Glomerular endothelial cell (primary cell): ENCODE data around the gene TGFB2. TPM values are rescaled to one million over a fixed set of nuclear protein-coding genes. Genes with fewer than 3 reads are reported as not detected.

ENCODE experiments used
- DNase-seq: peaks from one replicate; pipeline ENCODE4 v3.0.0-alpha.2; 2011; ENCODE audit warnings: low read depth, low spot score; ENCODE audit errors: extremely low read depth
- total RNA-seq: library from RNA; depleted of rRNA; stranded (reverse); fragments of >200 nt; gene quantifications from 2 replicates; pipeline ENCODE4 v1.2.3, GENCODE V29; 2015

Gene TGFB2
- total RNA-seq, 1 donor from 2014 or later: 48.7 TPM

- DNase-seq: no peak
Measured at GRCh38 chr1:218479436-218480115, 134.4 kb downstream of the TGFB2 start.

- no peak for DNase-seq
Measured at GRCh38 chr1:218480137-218480536, 135.0 kb downstream of the TGFB2 start.

GRCh38 chr1:218480588-218481099, 135.5 kb downstream of the TGFB2 start:
- no peak for DNase-seq

GRCh38 chr1:218481116-218481775, 136.1 kb downstream of the TGFB2 start:
- DNase-seq: no peak

- no peak for DNase-seq
Measured at GRCh38 chr1:218482683-218483082, 137.5 kb downstream of the TGFB2 start.

DNA sequence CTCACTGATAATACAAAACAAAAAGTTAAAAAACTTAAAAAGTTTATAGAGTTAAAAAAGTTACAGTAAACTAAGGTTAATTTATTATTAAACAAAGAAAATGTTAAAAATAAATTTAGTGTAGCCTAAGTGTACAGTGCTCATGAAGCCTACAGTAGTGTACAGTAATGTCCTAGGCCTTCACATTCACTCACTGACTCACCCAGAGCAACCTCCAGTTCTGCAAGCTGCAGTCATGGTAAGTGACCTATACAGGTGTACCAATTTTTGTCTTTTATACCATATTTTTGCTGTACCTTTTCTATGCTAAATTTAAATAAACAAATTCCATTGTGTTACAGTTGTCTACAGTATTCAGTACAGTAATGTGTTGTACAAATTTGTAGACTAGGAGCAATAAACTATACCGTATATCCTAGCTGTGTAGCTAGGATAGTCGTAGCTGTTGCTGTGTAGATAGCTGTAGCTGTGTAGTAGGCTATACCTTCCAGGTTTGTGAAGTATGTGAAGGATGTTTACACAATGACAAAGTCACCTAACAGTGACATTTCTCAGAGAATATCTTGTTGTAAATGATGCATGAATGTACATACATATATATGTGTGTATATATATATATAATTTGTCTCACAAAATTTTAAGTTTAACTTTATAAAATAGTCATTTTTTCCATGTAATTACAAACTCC, 140.2 kb downstream of the TGFB2 start:
- DNase-seq: no peak

DNA sequence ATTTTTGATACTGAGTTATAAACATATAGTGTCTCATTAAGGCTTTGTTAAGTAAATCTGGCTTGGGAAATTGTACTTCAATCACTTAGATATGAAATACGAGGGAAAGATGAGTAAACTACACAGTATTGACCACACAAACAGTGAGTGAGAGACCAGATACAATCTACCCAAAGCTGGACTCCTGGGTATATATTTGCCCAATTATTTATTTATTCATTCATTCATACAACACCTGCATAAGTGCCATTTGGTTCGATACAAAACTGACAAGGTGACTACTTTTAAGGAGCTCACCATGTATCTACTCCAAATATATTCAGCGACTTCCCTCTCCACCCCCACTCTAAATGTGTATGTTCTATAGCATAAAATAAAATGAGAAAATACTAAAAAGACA, 143.4 kb downstream of the TGFB2 start:
- DNase-seq: no peak

DNA sequence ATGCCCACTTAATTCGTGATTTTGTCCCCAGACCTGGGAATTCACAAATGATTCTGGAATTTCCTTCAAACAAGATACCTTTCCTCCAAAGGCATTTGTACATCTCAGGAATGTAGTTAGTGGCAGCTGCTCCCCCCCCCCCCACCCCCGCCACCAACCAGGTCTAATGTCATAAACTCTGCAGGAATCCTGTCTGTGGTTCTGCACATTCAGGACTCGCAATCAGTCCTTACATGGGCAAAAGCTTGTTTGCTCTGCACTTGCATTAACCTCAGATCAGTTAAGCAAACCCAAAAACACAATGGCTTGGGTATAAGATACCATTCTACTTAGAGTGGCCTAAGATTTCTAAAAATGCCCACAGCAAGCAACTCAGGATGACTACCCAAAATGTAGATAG, 143.8 kb downstream of the TGFB2 start:
- DNase-seq: no peak

GRCh38 chr1:218490406-218490922, 145.3 kb downstream of the TGFB2 start:
- no peak for DNase-seq

GRCh38 chr1:218492874-218493273, 147.7 kb downstream of the TGFB2 start:
- no peak for DNase-seq

DNA sequence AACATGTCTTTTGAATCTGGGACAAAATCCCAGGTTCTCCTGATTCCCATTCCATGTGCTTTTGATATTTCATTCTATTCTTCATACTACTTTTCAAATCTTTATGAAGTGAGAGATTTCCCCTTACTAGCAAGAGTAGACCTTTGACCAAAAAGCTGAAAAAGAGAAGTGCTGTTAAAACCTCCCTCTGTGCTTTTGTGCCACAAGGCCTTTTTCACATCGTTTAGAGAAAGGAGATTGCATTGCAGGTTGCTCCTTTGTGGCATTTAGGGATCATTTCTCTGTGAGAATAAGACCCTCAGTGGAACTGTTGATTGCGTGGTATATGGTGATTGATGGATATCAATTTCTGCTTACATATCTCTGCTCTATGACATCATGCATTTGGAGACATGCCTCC, 148.8 kb downstream of the TGFB2 start:
- DNase-seq: no peak

Other genes starting within 250 kb of the TGFB2 start
- gene RRP15, start 60.0 kb upstream of the TGFB2 start, total RNA-seq: 4.5 and 5.1 TPM in 2 replicates